GM18951 (cell line): Measurements from ENCODE around the gene SHC4.
A peak's percentile ranks its signal among the peaks of the same experiment; 100 is the strongest.

Experiments used
- POLR2A ChIP-seq: IDR thresholded peaks from 4 replicates; pipeline ENCODE4 v1.6.1; 2011; ENCODE audit warnings: mild to moderate bottlenecking; ENCODE audit not compliant: insufficient read length, insufficient read depth; ENCODE audit errors: extremely low read depth
- in situ Hi-C: fragments of 300-500 bp; cut with MboI; formaldehyde crosslinking; loops from one replicate; pipeline ENCODE4 v1.12.0; 2022; ENCODE audit warnings: low sequenced_read_pairs, mixed read lengths, inconsistent platforms; ENCODE audit not compliant: unreplicated experiment

SHC4 gene

DNA sequence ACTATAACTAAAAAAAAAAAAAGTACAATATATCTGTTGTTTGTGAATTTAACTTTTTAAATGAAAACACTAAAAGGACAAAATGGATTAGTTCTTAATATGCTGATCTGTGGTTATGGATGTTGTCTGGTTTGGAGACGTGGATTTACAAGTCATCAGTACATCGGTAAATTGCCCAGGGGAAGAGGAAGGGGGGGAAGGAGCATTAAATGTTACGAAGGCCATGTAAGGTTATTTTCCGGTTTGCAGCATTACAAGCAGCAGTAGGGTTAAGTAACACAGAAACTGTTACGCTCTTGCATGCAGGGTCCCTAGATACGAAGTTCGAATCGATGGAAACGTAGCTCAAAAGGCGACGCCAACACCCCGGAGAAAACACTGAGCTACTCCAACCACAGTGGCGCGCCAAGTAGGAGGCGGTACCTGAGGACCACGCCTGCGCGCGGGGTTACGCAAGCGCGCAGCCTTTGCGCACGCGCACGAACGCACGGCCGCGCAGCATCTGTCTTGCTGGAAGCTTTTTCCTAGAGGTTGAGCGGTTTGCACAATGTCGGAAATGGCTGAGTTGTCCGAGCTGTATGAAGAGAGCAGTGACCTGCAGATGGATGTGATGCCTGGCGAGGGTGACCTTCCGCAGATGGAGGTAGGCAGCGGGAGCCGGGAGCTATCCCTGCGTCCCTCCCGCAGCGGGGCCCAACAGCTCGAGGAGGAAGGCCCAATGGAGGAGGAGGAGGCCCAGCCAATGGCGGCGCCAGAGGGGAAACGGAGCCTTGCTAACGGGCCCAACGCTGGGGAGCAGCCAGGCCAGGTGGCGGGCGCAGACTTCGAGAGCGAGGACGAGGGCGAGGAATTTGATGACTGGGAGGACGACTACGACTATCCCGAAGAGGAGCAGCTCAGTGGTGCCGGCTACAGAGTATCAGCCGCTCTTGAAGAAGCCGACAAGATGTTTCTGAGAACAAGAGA lies 85.8 kb downstream of the SHC4 start, which contains the start of gene EID1:
EID1 (plus strand) TSS at position 505 of the 966 bp plus-strand sequence; CDS start at position 548, 43 bp downstream.
- peak; percentile 95 for TF ChIP-seq POLR2A
- in situ Hi-C loops, result no loop called here

GRCh38 chr15:48876057-48876456 lies 87.7 kb downstream of the SHC4 start:
- no peak for TF ChIP-seq POLR2A
- in situ Hi-C loops, result no loop called here

- no peak for TF ChIP-seq POLR2A
- in situ Hi-C loops, result no loop called here
These were observed 88.3 kb downstream of the SHC4 start for GRCh38 chr15:48875241-48875960.

DNA sequence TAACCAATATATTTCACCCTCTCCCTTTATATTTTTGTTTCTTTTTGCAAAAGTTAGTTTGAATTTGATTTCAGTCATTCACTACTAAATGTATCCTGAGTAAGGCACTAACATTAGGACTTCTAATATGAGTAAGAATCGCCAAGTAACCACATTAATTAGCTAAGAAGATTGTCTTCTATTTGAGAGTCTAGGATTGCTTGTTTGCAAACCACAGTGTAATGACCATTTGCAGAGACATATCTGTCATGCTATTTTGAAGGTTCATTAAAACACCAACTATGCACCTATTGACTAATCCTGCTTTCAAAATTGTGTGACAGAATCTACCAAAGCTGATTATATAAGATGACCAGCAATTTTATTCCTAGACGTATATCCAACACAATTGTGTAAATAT lies 91.1 kb downstream of the SHC4 start:
- in situ Hi-C loops, result loop anchor here (25.0 kb wide), 3 partner anchors 265 to 1290 kb away; partner anchors contain the start of gene FGF7
- TF ChIP-seq POLR2A, result no peak

GRCh38 chr15:48871542-48871941 lies 92.2 kb downstream of the SHC4 start:
- in situ Hi-C loops, result loop anchor here (25.0 kb wide), 3 partner anchors 266 to 1291 kb away; partner anchors contain the start of gene FGF7

DNA sequence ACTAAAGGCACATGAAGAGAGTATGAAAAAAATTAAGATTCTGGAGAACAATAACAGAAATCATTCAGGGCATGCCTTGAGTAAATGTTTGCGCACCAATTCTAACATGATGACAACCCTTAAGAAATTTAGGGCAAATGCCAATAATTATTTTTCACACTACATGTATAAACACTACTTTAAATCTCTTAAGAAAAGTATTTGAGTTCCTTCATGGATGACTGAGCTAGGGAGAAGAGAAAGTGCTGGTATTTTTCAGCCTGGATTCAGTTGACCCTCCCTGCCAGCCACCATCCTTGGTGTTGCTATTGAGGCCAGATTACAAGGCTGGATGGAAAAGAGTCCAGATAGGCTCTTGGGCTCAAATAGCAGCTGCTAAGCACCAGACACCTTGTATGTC lies 93.8 kb downstream of the SHC4 start:
- TF ChIP-seq POLR2A, result no peak

More at GRCh38 chr15:48871542-48871941, 92.2 kb downstream of the SHC4 start:
- TF ChIP-seq POLR2A, result no peak

DNA sequence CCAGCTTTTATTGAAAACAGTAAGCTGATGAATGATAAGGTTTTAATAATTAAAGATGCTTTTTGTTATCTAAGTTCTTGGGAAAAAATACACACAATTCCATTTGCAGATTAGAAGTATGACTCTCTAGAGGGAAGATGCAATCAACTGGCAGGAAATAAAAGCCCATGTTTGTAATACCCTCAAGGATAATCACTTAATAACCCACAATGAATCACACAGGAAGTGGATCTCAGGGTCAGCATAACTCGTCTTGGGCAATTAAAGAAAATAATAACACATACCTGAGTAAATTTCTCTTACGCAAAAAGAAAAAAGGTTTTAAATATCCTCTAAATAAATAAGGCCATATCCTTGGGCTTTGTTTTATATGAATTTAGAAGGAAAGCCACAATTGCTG lies 95.2 kb downstream of the SHC4 start:
- no peak for TF ChIP-seq POLR2A
- in situ Hi-C loops, result loop anchor here (25.0 kb wide), 3 partner anchors 269 to 1294 kb away; partner anchors contain the start of gene FGF7

More for the DNA sequence above, 93.8 kb downstream of the SHC4 start:
- in situ Hi-C loops, result loop anchor here (25.0 kb wide), 3 partner anchors 267 to 1292 kb away; partner anchors contain the start of gene FGF7

DNA sequence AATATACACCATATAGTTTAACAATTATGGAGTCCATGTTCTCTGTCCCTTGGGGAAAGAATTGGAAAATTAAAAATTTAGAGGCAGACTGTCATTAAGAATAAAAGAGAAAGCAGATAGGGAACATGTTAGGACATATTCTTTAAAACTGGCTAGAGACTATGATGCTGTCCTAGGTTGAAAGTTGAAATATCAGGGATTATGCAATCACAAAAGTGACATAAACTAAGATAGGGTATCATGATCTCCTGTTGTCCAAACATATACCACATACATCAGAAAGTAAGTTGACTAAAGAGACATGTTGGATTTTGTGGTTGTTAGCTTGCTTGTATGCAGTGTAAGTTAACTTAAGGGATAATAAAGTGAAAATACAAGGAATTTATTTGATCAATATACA lies 95.7 kb downstream of the SHC4 start:
- in situ Hi-C loops, result loop anchor here (25.0 kb wide), 3 partner anchors 269 to 1294 kb away; partner anchors contain the start of gene FGF7
- TF ChIP-seq POLR2A, result no peak

DNA sequence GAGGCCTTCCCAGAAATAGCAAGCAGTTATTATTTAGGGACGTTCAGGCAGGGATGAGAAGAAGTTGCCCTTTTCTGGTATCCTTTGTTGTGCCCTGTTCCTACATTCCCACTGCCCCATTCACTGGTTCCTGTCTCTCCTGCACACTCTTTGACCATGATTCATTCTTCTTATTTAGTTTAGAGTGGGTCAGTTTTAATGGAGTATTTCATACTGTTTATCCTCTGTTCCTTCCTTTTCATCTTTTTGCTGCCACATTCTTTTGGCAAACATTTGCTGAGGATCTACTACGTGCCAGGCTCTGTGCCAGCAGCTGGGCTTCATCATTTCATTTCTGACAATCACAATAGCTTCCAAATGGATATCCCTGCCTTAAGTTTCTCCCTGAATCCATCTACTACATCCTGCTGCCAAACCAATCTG lies 97.6 kb downstream of the SHC4 start:
- no peak for TF ChIP-seq POLR2A
- in situ Hi-C loops, result loop anchor here (25.0 kb wide), 3 partner anchors 271 to 1296 kb away; partner anchors contain the start of gene FGF7

DNA sequence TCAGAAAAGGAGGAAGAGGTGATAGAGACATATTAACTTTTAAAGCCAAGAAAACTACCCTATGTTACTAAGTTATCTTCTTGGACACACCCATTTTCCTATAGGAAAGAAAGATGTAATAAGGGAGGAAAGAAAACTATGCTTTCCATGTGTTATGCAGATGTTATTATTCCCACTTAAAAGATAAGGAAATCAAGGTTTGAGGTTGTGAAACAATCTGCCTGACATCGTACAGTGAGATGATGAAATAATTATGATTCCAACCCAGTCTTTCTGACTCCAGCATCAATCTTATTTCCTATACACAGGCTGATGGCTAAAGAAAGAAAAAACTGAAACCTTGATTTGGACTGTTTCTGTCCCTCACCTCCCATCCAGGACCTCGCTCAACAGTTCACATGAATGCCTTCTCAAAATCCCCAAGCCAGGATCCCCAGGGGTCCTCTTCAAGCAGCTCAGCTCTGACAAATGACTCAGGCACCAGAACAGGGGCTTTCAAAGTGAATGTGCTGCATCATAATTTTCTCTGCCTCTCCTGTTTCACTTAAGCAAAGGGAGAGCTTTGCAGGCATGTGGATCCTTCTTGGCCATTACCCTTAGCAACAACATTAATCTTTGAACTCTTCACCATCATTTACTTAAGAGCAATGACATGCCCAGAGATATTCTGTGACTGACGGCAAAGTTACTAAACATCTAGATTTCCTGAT lies 98.2 kb downstream of the SHC4 start:
- in situ Hi-C loops, result loop anchor here (25.0 kb wide), 3 partner anchors 272 to 1297 kb away; partner anchors contain the start of gene FGF7
- no peak for TF ChIP-seq POLR2A

DNA sequence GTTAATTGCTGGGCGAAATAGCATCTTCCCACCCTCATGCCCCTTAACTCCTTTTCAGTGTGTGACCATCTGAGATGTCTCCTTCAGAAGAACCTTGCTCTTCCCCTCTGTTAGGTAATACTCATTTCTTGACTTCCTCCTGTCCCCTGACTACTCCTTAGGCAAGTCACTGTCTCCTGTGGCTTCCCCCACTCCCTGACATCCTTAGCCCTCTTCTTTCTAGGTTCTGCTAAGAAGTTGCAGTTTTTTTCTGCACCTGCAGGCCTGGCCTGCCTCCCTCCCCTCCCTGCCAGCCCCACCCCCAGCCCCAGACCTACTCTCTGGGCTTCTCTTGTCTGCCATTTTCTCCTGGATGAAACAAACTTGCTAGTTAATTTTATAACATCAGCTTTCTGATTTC lies 101.0 kb downstream of the SHC4 start:
- in situ Hi-C loops, result loop anchor here (25.0 kb wide), 3 partner anchors 275 to 1300 kb away; partner anchors contain the start of gene FGF7
- TF ChIP-seq POLR2A, result no peak

- no peak for TF ChIP-seq POLR2A
- in situ Hi-C loops, result loop anchor here (25.0 kb wide), 3 partner anchors 275 to 1300 kb away; partner anchors contain the start of gene FGF7
These were observed 101.8 kb downstream of the SHC4 start for GRCh38 chr15:48861813-48862431.
